DMS153 (cell line): Measurements from ENCODE around the gene DEPDC4.
A peak's percentile ranks its signal among the peaks of the same experiment; 100 is the strongest.

Experiments
- DNase-seq: peaks from one replicate; lab custom pipeline; 2025; lab: John Stamatoyannopoulos, UW

The DEPDC4 gene

GRCh38 chr12:100213016-100213891, 53.6 kb downstream of the DEPDC4 start:
- no peak for DNase-seq

- no peak for DNase-seq
These were observed 55.2 kb downstream of the DEPDC4 start for GRCh38 chr12:100211698-100212097.

- DNase-seq: no peak
These were observed 58.0 kb downstream of the DEPDC4 start for GRCh38 chr12:100208834-100209233.

- no peak for DNase-seq
These were observed 59.6 kb downstream of the DEPDC4 start for GRCh38 chr12:100207311-100207710.

GRCh38 chr12:100201604-100202423, 65.1 kb downstream of the DEPDC4 start:
- no peak for DNase-seq

- peak; percentile 94 for DNase-seq
These were observed 66.3 kb downstream of the DEPDC4 start, which contains the start of gene ACTR6 for GRCh38 chr12:100200463-100201181. Gene ACTR6 (plus strand): TSS chr12:100200815. CDS start chr12:100200852, 37 bp downstream.

GRCh38 chr12:100199347-100200149, 67.3 kb downstream of the DEPDC4 start:
- DNase-seq: peak; percentile 60

- no peak for DNase-seq
These were observed 67.9 kb downstream of the DEPDC4 start for GRCh38 chr12:100199023-100199346.

GRCh38 chr12:100197486-100197885, 69.4 kb downstream of the DEPDC4 start:
- DNase-seq: no peak

GRCh38 chr12:100193085-100193484, 73.8 kb downstream of the DEPDC4 start:
- no peak for DNase-seq
